ENCODE data around the gene ATXN7.

The ATXN7 gene

GRCh38 chr3:63933459-63933858, 69.8 kb downstream of the ATXN7 start:
- DNase-seq (ENCODE audit: low read depth in 2 of 3, low spot score in 2 of 3) = no peak

DNA sequence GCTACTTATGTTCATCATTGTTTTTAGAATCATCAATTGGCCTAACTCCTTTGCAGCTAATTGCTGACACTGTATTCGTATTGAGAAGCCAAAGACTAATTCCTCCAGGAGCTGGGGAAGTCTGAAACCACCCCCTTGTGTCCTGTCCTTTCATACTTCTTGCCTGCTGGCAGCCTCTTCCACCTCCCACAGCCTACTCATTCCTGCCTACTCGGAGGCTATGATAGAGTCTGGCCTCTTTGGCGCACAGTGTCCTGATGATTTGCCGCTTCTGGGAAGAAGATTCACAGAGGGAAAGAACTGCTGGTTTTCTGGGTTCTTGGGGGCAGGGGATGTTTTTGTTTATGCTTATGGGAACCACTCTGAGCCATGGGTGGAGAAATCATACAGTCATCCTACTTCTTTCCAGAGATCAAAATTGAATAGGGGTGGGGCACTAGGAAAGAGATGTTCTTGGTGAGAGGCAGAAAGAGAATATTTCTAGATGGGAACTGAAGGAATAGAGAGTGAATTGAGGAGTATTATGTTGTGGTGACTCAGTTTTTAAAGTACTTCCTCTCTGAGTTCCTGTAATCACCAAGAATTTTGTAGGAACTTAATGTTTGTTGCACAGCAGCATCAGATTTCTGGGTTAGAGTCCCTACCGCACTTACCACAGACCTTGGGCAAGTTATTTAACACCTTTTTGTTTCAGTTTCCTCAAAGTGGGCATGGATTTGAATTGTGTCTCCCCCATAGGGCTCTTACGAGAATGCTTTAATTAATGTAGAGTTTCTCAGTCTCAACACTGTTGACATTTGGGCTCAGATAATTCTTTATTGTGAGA, 70.6 kb downstream of the ATXN7 start:
- DNase-seq (ENCODE audit: low read depth in 2 of 3, low spot score in 2 of 3) = no peak

DNA sequence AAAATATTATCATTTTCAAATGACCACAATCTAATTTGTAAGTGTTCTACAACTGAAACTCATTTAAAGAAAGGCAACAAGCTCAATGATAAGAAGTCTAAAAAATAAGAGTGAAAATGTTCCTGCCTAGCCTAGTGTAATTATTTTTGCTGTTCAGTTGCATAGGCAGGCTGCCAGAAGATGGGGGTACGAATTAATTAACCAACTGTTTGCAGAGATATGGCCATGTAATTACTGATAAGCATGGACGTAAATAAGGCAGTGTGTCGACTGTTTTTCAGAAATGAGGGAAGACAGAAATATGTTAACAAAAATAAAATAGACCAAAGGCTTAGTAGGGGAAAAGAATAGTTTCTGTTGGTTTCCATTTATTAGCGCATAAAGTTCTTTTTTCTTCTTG, 73.3 kb downstream of the ATXN7 start:
- DNase-seq (ENCODE audit: low read depth in 2 of 3, low spot score in 2 of 3) = no peak

GRCh38 chr3:63937661-63938651, 74.3 kb downstream of the ATXN7 start:
- DNase-seq (ENCODE audit: low read depth in 2 of 3, low spot score in 2 of 3) = no peak

DNA sequence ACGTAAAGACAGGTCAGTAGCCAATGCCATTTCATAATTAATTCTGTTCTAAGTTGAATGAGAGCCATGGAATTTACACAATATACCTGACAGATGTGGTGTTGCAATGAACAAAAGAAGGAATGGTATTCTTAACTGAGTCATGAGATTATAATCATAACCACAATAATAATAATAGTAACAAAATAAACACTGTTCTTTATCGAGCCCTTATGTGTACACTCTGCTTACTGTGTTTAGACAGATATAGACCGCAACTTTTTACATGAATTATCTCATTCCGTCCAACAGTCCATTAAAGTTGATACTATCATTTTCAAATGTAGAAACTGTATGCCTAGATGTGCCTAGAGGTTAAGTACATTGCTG, 76.7 kb downstream of the ATXN7 start:
- no peak for DNase-seq (ENCODE audit: low read depth in 2 of 3, low spot score in 2 of 3)

DNA sequence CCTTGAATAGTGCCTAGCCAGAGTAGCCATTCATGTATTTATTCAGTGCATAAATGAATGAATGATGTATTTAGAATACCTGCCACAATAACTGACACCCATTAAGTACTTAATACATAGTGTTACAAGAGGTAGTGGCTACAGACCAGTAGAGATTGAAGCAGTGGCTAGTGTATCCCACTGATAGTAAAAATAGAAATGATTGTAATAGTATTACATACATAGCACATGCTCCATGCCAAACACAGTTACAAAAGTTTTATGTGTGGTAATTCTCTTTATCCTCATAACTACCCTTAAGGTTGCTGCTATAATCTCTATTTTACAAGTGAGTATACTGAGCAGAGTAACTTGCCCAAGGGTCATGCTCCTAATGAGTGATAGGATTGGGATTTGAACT, 78.9 kb downstream of the ATXN7 start:
- no peak for DNase-seq (ENCODE audit: low read depth in 2 of 3, low spot score in 2 of 3)

DNA sequence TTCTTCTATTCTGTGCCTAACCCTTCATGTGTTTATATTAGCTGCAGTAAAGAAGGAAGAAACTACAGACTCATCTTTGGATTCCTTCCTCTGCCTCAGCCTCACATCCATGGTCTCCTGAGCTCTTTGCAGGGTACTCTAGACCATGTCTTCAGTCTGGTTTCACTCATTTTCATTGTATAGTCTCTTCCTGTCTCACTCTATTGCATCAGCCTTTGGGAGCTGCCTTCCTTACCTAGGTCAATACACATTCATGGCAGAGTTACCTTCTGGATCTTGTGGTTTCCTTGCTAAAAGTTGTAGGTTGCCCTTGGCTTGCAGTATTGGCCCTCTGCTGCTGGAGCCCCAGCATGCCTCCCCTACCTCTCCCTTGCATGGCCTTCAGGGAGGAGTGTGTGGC, 80.0 kb downstream of the ATXN7 start:
- no peak for DNase-seq (ENCODE audit: low read depth in 2 of 3, low spot score in 2 of 3)

DNA sequence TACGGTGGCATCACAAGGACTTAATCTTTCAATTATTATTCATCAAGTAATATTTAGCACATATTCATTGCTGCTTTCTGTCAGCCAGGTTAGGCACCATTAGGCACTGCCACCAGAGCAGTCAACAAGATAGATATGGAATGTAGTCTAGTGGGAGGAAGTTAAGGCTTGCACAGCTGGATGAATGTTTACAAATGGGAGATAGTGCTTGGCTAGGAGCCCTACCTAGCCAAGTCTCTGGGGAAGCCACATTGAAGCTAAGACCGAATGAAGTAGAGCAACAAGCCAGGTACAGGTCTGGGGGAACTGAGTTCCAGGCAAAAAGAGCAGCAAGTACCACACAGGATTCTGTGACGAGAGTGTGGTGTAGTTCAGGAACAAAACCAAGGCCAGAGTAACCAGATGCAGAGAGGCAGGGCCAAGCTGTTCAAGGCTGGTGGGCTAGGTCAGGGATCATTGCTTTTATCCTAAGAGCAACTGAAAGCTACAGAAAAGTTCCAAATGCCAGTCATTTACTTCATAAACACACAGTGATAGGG, 82.0 kb downstream of the ATXN7 start:
- no peak for DNase-seq (ENCODE audit: low read depth in 2 of 3, low spot score in 2 of 3)

DNA sequence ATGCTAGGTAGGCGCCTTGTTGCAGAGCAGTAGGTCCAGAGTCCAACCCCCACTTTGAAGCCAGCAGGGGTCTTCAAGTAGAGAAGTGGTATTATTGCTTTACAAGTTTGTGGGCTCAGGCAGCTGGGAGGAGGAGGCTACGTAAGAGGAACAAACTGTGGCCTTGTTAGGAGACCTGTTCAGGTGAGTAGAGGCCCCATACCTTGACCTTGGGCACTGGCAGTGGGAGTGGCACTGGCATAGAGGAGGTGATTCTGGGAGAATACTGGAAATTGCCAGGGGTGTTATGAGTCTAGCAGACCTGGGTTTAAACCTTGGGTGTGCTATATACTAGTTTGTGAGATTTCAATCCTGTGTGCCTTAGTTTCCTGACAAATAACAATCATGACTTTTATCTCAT, 83.1 kb downstream of the ATXN7 start:
- no peak for DNase-seq (ENCODE audit: low read depth in 2 of 3, low spot score in 2 of 3)

DNA sequence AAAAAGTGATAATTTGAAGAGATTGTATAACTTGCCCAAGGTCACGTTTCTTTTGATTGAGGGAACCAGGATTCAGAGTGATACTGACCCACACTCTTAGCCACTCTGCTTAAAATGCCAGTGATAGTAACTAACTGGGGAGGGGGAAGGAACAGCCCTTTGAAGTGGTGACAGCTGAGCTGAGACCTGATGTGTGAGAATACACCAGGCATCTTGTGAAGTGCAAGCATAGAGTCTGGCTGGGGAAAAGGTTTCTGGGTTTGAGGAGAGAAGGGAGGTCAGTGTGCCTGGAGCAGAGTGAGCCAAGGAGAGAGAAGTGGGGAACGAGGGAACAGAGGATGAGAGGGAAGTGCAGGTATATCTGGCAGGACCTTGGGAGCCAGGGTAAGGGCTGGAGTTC, 83.9 kb downstream of the ATXN7 start:
- DNase-seq (ENCODE audit: low read depth in 2 of 3, low spot score in 2 of 3) = no peak

- no peak for DNase-seq (ENCODE audit: low read depth in 2 of 3, low spot score in 2 of 3)
Measured at GRCh38 chr3:63949005-63949404, 85.3 kb downstream of the ATXN7 start.

- DNase-seq (ENCODE audit: low read depth in 2 of 3, low spot score in 2 of 3) = no peak
Measured at GRCh38 chr3:63950698-63951097, 87.0 kb downstream of the ATXN7 start.

DNA sequence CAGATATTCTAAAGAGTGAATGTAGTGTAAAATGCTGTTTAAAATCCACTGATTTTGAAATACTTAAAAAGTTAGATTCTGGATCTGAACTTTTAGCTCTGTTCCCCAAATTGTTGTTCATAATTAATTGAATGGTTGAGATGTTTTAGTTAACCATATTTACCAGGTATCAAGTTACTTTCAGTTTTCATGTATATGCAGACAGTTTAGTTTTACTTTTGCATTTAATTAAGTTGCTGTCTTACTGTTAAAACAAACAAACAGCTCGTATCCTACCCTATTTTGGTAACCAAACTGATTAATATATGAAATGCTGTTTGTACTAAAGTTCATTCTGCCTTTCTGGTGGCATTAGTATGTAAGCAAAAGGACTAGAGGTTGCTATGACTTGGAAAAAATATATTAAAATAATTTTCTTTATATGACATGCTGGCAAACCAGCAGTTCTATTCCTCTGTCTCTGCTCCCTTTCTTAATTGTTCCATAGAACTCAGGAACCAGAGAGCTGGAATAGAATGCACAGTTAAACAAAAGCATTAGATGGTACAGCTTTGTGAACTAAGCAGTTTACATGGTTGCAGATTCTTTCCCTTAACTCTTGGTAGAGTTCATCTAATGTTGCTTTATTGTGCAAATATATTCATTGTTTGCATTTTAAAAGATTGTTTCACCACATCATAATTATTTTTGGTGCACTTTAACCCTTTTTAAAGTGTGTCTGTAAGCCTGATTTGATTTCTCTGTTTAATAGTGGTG, 88.0 kb downstream of the ATXN7 start:
- no peak for DNase-seq (ENCODE audit: low read depth in 2 of 3, low spot score in 2 of 3)

- no peak for DNase-seq (ENCODE audit: low read depth in 2 of 3, low spot score in 2 of 3)
Measured at GRCh38 chr3:63952248-63952594, 88.6 kb downstream of the ATXN7 start.

DNA sequence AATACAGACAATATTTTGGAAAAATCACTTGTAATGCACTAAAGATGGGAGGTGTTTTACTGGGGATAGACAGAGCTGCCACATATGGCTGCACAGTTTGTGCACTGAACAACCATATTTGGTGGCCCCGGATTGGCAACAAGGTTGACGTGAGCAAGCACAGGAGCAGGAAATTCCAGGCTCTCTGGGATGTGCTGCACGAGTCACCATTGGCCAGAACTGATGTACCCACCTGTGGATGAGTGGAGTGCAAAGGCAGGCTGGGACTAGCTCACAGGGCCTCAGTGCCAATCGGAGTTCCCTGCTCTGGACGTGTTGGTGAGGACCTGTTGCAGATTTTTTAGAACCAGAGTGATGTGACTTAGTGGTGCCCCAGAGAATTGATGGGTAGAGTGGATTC, 90.5 kb downstream of the ATXN7 start:
- no peak for DNase-seq (ENCODE audit: low read depth in 2 of 3, low spot score in 2 of 3)

DNA sequence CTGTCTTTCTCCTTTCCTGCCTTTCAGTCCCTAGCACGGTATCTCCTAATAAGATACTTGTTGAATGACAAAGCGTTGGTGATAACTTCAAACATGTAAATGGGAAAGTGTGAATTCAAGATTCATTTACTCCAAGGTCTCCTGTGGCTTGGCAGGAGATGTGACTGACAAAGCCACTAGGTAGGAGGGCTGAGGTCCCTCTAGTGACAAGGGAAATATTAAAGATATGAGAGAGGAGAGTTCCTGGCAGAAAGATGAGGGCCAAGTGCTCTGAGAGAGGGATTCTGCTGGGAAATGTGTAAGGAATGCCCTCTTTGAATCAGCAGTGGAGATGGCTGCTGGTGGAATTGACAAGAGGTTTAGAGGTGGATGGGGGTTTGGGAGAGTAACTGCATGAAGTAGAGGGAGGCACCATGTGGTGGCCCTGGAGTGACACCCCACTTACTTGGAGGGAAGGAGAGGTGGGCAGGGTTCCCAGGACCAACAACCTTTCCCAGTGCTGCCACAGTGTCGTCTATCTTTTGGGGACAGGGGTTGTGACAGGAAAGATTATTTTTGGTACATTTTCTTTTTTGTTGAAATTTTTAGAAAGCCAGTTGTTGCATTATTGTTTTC, 91.5 kb downstream of the ATXN7 start:
- no peak for DNase-seq (ENCODE audit: low read depth in 2 of 3, low spot score in 2 of 3)

DNA sequence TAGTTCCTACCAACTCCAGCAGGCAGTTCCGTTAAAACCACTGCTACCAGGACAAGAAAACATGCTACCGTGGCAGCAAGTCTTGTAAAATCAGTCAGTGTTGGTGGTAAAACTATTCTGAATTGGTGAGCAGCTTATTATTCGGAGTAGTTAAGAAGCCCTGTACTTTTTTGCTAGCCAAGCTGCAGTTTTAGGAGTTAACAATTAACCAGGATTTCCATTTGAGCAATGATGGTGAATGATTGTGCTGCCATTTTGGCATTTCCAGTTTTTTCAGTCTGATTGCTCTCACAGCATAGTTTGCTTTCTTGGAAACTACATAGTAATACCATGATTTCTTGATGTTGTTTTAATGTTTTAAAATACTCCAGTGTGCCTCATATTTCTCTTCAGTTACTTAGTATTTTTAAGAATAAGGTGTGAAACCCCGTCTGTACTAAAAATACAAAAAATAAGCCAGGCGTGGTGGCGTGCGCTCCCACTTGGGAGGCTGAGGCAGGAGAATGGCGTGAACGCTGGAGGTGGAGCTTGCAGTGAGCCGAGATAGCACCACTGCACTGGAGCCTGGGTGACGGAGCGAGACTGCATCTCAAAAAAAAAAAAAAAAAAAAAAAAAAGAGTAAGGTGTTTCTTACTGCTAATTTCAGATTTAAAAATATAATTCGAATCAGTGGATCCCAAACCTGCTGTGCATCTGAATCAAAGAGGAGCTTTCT, 92.3 kb downstream of the ATXN7 start:
- DNase-seq (ENCODE audit: low read depth in 2 of 3, low spot score in 2 of 3) = no peak

DNA sequence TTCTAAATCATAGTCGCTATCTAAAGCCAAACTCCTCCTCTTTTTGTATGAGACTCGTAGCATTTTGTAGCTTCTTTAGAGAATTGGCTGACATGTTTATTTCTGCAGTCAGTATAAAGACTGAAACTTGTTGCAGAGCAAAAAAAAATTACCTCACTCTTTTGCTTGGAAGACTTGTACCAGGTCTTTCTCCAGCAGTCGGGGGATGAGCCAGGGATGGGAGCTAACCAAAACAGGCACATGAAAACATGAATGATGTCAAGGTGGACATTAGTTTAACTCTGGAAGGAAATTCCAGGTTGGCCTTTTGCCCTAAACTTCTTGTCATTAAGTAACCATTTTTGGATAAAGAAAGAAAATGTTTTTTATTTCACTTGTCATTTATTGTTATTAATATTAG, 95.5 kb downstream of the ATXN7 start:
- no peak for DNase-seq (ENCODE audit: low read depth in 2 of 3, low spot score in 2 of 3)

- DNase-seq (ENCODE audit: low read depth in 2 of 3, low spot score in 2 of 3) = no peak
Measured at GRCh38 chr3:63960048-63960711, 96.5 kb downstream of the ATXN7 start.

- DNase-seq (ENCODE audit: low read depth in 2 of 3, low spot score in 2 of 3) = no peak
Measured at GRCh38 chr3:63961891-63962290, 98.2 kb downstream of the ATXN7 start.
